Measurements from ENCODE around the gene CNTNAP2. TPM values are rescaled to one million over a fixed set of nuclear protein-coding genes. Genes with fewer than 3 reads are reported as not detected.

CNTNAP2 gene
- total and polyA plus RNA-seq, 9 of the 15 experiments (the other 6 are each of a cell fraction or from before 2014, with no cell fraction given): 0.04 to 0.62 (median 0.09) TPM; not detected in 4

- TF ChIP-seq GATAD2B (IDR thresholded peaks at IDR 0.05; ENCODE audit: borderline replicate concordance): no peak
- TF ChIP-seq CTBP1 (IDR thresholded peaks at IDR 0.05; ENCODE audit: borderline replicate concordance): no peak
- no peak for TF ChIP-seq FOXA1 (IDR thresholded peaks at IDR 0.05; ENCODE audit: borderline replicate concordance)
- TF ChIP-seq ZNF217 (CRISPR knock-in tag; IDR thresholded peaks at IDR 0.05): no peak
- TF ChIP-seq HMGXB4 (CRISPR knock-in tag; IDR thresholded peaks at IDR 0.05): no peak
- TF ChIP-seq TAF1 (IDR thresholded peaks at IDR 0.05; ENCODE audit: control insufficient read depth, extremely low read depth, insufficient read depth, low read length, severe bottlenecking): no peak
- TF ChIP-seq MEIS2 (IDR thresholded peaks at IDR 0.05; ENCODE audit: partially characterized antibody): no peak
- TF ChIP-seq, protein P1, sequence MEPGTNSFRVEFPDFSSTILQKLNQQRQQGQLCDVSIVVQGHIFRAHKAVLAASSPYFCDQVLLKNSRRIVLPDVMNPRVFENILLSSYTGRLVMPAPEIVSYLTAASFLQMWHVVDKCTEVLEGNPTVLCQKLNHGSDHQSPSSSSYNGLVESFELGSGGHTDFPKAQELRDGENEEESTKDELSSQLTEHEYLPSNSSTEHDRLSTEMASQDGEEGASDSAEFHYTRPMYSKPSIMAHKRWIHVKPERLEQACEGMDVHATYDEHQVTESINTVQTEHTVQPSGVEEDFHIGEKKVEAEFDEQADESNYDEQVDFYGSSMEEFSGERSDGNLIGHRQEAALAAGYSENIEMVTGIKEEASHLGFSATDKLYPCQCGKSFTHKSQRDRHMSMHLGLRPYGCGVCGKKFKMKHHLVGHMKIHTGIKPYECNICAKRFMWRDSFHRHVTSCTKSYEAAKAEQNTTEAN (CRISPR knock-in tag; IDR thresholded peaks at IDR 0.05): no peak
- TF ChIP-seq ZBTB7A (IDR thresholded peaks at IDR 0.05; ENCODE audit: borderline replicate concordance, control insufficient read depth, low read depth, low read length): no peak
- no peak for TF ChIP-seq THRA (IDR thresholded peaks at IDR 0.05)
- no peak for TF ChIP-seq NR0B1 (IDR thresholded peaks at IDR 0.05; ENCODE audit: partially characterized antibody)
- TF ChIP-seq CXXC5 (CRISPR knock-in tag; IDR thresholded peaks at IDR 0.05): no peak
- TF ChIP-seq, protein P2, sequence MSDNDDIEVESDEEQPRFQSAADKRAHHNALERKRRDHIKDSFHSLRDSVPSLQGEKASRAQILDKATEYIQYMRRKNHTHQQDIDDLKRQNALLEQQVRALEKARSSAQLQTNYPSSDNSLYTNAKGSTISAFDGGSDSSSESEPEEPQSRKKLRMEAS (CRISPR knock-in tag; IDR thresholded peaks at IDR 0.05): no peak
- TF ChIP-seq YY1 (IDR thresholded peaks at IDR 0.05; ENCODE audit: borderline replicate concordance in 1 of 3, control insufficient read depth in 1 of 3, extremely low read depth in 1 of 3, insufficient read depth in 3 of 3, insufficient read length in 1 of 3, insufficient replicate concordance in 2 of 3, low read depth in 1 of 3, low read length in 2 of 3): no peak
- TF ChIP-seq HINFP (tag; conservative IDR thresholded peaks at IDR 0.05; ENCODE audit: low read depth): no peak
Measured at GRCh38 chr7:148242294-148242821, 2125.8 kb downstream of the CNTNAP2 start (continued).
